ENCODE results near the gene CDH13. TPM values are rescaled to one million over a fixed set of nuclear protein-coding genes. Genes with fewer than 3 reads are reported as not detected.

Gene CDH13
- total and polyA plus RNA-seq, 9 of the 15 experiments (the other 6 are each of a cell fraction or from before 2014, with no cell fraction given): 0.03 TPM; not detected in 8

DNA sequence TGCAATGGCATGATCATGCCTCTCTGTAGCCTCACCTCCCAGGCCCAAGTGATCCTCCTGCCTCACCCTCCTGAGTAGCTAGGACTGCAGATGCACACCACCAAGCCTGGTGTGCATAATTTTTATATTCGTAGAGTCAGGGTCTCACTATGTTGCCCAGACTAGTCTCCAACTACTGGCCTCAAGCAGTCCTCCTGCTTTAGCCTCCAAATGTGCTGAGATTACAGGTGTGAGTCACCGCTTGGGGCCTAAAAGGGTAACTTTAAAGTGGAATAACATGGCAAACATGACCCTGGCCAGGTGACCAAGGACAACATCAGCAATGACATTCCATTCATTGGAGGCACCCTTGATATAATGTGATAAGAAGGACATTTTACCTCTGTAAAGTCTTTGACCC, 1207.2 kb downstream of the CDH13 start:
- in situ Hi-C loops (cut with MboI): no loop called here
- H3K27ac ChIP-seq (ENCODE audit: extremely low read depth, low read depth, low read length): no peak overlapping the region
- H2AFZ ChIP-seq (ENCODE audit: low read depth, low read length): no peak overlapping the region
- BruUV-seq (replicated peaks): no TSS peak
- FAIRE-seq (no peak), ATAC-seq (no peak), DNase-seq (ENCODE audit: extremely low read depth in 1 of 4, low spot score in 3 of 4) (no peak)
- H3K4me1 ChIP-seq (replicated peaks in 1 of 2; ENCODE audit: control insufficient read depth in 2 of 2, insufficient read depth in 2 of 2, low read length in 2 of 2): peaks cover 7 to 12% of the 10 kb centered on the region in 2 experiments
- no peaks in the 10 kb centered on the region for H3K9me1 ChIP-seq (ENCODE audit: control insufficient read depth, insufficient read depth, low read length)
- WGBS (ENCODE audit: insufficient coverage, low coverage, missing lambda C conversion rate): 0% methylated on average over 2 of the region's 2 CpGs
- no peak overlapping the region for H3K4me2 ChIP-seq (ENCODE audit: insufficient read depth, low read length)
- no peaks in the 10 kb centered on the region for H3K79me2 ChIP-seq (ENCODE audit: control insufficient read depth, insufficient read depth, low read length)
- ChIA-PET POLR2A (interaction anchor here (1.4 kb wide), 1 partner anchor 8 kb away, joined by 5 read pairs; no protein-coding TSS in a partner anchor), CTCF (ENCODE audit: low intra/inter-chr PET ratio) (no interaction called here)
- intact Hi-C loops (cut with micrococcal nuclease): no loop called here
- no peak overlapping the region for H3K9ac ChIP-seq (ENCODE audit: insufficient read depth in 1 of 2, low read depth in 2 of 2, low read length in 2 of 2)
- H4K20me1 ChIP-seq (replicated peaks; ENCODE audit: control insufficient read depth, insufficient read depth, low read length): no peaks in the 10 kb centered on the region
- no peak overlapping the region for H3K4me3 ChIP-seq
- H3K27me3 ChIP-seq (ENCODE audit: control insufficient read depth in 2 of 2, insufficient read depth in 2 of 2, low read length in 2 of 2): peaks cover 38 to 49% of the 10 kb centered on the region in 2 experiments
- 0 out of 2 replicates have a peak, but pooled peaks have one; percentile 12 for TF ChIP-seq ZNF121 (CRISPR knock-in tag; conservative IDR thresholded peaks at IDR 0.05)
- no peak for TF ChIP-seq E2F3 (CRISPR knock-in tag; IDR thresholded peaks at IDR 0.05)
- TF ChIP-seq HNRNPL (IDR thresholded peaks at IDR 0.05; ENCODE audit: low read depth, low read length): no peak
- no peak for TF ChIP-seq POLR3G (IDR thresholded peaks at IDR 0.05; ENCODE audit: extremely low read depth, insufficient read length, insufficient replicate concordance)
- TF ChIP-seq NR2C2 (CRISPR knock-in tag; IDR thresholded peaks at IDR 0.05): no peak
- no peak for TF ChIP-seq NR2C2 (tag; IDR thresholded peaks at IDR 0.05)
- H3K9me3 ChIP-seq (replicated peaks; ENCODE audit: control insufficient read depth, insufficient read depth, low read depth, low read length): 0 out of 2 replicates have a peak, but pooled peaks cover 4% of the 10 kb centered on the region
- H3K36me3 ChIP-seq (ENCODE audit: control insufficient read depth, insufficient read depth, low read length): no peaks in the 10 kb centered on the region

All from K562 (cell line).